HS-5 (cell line): Measurements from ENCODE around the gene NCKAP5.

ENCODE experiments used
- DNase-seq: peaks from one replicate; pipeline ENCODE4 v3.0.0-alpha.2; 2012; ENCODE audit warnings: low read depth

Gene NCKAP5

DNA sequence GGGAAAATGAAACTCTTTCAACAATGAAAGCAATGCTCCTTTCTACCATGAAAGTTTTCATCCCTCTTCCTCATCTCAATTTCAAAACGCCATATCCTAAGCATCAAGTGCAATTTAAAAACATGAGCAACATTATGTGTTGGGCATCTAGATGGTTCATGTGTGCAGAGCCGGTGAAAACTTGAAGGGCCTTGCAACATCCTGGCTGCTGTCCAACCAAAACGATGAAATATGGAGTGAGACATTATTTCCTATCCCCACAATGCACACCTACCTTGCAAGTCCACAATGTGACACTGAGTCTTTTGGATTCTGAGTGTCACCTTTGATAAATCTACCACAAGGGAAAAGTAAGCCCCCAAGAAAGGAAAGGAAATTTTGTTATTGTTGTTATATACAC, 110.0 kb downstream of the NCKAP5 start:
- no peak for DNase-seq

DNA sequence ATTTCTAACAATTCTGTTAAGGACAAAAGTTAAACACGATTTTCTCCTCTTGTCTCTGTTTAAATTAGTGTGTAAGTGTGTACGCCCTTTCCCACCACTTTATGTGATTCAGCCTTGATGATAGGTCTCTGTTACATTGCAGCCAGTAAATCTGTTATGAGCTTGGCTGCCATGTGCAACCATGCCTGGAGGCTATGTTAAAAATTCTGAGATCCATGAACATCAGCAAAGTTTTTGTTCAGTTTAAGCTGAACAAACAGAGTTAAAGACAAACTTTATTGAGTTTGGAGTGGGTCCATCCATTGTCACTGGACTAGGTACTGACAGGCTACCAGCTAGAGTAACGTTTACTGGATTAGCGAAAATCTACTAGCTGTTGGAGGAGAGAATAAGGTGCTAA, 110.4 kb downstream of the NCKAP5 start:
- no peak for DNase-seq

DNA sequence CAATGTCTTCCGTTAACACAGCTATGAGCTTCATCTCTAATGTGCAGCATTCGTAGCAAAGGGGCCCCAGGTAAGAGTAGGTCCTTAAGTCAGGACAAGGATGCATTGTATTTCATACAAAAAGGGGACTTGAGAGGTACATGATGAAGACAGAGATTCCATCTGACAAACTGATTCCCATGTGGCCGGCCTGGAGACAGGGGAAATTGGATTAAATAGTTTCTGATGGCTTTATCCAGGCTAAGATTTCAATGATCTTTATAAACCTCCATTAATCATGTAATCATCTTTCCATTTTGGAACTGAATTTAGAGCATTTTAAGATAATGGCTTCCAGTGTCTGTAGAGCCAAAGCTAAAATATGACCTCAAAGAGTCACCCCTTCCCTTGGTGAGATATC, 111.3 kb downstream of the NCKAP5 start:
- DNase-seq: no peak

DNA sequence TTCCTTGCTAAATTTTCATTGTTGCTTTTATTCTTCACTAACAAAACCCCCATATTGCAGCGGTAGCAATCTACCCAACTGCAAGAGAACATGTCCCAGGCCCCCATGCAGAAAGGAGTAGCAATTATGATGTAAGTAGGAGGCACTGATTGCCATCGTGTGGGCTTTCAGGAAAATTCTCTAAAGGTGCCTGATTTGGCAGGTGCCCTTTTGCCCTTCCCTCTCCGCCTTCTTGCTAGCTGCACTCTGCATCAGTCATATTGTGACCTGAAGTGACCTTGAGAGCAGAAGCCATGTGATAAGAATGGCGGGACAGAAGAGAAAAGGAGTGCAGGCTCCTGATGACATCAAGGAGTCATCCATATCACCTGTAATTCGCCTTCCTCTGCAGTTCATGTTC, 112.1 kb downstream of the NCKAP5 start:
- DNase-seq: no peak

DNA sequence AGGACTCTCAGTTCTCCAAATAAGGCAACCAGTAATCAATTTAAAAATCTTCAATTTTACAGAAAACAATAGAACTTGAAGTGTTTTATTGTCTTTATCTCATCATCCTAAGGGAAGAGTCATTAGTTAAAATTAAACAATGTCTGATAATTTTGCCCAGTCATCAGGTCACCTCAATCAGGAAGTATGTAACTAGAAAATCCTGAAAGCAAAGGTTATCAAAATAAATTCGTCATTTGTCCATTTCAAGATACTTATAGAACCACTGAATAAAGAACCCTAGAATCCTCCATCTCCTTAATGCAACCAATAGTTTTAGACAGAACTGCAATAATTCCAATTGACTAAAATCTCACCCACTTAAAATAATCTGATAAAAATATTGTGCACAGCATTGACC, 115.2 kb downstream of the NCKAP5 start:
- no peak for DNase-seq

DNA sequence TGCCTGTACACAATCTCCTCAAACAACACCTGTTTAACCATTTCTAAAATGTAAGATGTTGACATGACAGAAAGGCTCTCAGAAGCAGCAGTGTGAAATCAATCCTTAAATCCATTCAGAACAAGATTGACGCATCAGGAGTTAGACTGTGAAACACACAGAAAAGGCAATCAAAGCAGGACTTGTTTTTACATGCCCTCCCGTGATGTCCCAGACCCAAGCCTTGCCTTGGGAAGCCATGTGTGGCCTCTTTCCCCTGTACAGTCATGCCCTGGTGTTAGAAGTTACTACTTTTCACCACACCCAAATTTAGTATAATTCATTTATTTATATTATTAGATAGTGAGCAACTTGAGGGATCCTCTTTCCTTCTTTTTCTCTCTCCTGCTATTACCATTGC, 115.7 kb downstream of the NCKAP5 start:
- no peak for DNase-seq

DNA sequence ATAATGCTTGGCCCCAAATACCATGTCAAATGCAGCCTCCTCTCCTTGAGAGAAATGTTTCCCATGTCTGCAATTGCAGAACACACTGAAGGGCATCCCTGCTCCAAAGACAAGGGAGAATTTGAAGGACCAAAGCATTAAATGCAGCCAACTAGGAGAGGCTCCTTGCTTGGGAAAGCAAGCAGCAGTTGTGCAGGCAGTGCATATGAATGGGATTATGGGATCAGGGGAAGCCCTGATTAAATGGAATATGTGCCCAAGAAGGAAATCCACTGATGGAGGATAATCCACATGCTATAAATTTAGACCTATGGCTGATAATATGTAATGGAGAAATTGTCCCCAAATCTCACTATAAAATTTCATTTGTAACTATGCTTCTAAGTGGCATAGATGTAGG, 116.1 kb downstream of the NCKAP5 start:
- DNase-seq: no peak

DNA sequence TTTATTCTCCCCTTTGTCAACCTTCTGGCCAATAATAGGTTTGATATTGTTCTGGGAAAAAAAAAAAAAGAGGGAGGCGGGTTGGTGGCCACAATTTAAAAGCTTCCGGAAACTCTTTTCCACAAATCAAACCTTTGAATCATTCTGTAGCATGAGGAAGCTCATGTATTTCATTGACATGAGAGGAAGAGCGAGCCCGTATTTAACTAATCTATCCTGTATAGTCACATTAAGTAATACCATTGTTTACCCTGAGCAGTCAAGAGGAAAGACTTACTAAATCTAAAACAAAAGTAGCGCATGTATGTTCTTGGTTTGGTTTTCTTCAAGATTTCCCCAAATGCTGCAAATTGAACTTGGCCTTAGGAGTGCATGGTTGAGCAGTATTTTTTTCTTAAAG, 120.1 kb downstream of the NCKAP5 start:
- DNase-seq: no peak

DNA sequence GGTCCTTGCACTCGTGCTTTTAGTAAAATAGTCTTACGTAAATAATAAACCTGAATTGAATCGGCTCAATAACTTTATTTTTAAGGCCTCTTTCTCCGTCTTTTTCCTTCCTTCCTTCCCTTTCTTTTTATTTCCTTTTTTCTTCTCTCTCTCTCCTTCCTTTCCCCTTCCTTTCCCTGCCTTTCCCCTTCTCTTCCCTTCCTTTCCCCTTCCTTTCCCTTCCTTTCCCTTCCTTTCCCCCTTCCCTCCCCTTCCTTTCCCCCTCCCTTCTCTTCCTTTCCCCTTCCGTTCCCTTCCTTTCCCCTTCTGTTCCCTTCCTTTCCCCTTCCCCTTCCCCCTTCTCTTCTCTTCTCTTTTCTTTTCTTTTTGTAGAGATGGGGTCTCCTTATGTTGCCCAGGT, 121.0 kb downstream of the NCKAP5 start:
- no peak for DNase-seq

DNA sequence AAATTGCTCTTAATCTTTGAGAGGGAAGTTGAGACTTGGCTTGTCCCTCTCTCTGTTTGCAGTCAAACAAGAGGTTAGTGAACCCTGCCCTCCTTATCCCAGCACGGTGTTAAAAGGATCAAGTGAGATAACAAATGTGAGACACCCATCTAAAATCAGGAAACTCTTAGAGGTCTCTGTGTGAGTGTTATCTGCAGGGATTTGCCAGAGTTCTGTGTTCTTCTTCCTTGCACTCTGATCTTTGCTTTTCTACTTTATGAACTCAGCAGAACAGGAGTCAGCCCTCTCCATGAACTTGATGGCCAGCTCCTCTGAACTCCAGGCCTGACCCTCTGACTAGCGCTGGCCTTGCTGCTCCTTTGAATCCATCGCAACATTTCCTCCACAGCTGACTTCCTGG, 123.8 kb downstream of the NCKAP5 start:
- no peak for DNase-seq

DNA sequence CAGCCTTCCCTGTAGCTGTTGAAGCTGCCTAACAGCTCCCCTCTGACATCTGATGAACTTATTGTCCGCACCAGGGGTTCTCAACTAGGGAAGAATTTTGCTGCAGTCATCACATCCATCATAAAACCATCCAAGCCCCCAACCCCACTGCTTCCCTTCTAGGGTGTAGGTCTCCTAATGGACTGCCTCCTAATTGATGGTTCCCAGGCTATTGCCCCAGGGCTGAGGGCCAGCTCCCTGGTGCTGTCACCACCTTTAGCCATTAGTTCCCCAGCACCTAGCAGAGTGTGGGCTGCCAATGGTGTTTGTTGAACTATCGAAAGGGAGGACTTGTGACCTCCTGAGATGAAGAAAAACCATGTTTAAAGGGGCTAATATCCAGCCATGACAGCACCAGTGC, 125.9 kb downstream of the NCKAP5 start:
- DNase-seq: no peak

DNA sequence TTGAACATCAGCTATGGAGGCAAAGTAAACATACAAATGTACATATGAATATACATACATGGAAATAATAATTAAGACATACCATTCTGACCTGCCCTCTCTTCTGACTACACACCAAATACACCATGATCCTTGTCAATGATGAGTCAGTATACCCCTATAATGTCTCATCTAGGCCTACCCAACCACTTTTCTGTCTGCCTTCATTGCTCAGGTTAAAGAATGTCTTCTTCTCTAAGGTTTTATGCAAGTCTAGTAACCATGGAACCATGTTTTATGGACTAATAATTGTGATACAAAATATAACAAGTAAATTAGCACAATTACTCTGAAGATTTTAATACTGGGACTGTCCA, 128.7 kb downstream of the NCKAP5 start:
- no peak for DNase-seq

DNA sequence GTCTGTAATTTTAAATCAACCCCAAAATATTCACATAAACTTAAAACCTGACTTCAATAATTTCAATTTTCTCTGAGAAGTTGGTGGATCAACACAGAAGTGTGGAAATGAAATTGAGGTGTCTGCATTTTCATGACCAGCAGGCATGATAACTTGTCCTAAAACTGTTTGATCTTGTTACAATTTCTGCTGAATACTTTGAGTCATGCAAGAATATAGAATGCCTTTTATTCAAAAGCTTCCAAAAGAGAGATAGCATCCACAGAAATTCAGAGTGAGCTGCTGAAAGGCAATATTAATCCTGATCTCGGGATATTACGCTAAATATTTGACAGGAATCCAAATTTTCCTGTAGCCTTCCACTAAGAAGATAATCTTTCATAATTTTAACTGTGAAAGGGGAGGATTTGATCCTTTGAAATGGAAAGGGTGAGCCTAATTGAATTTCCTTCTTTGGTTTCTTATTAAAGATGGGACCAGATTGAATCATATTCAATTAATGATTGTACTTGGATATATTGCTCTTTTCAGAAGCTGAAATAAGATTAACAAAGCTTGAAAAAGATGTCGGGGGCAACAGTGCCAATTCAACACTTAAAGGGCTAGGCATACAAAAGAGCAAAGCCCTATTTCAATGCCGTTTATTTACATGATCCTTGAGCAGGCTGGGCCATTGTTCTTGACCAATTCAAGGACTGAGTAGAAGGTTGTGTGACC, 129.3 kb downstream of the NCKAP5 start:
- DNase-seq: no peak

DNA sequence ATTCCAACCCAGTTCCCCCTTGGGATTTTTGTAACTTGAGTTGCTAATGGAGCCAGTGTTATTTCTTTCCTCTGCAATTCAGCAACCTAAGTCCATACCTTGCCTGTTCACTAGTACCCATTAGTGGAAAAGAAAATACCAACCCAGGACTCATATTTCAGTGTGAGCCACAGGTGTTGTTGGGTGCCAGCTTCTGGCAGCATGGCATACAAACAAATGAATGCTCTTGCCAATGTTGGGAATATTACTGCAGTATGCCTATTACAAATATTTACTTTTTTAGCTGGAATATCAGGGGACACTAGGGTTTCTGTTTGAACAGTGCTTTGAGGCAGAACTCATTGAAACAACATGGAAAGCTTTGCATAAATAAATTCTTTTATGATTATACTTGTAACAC, 130.2 kb downstream of the NCKAP5 start:
- DNase-seq: no peak

DNA sequence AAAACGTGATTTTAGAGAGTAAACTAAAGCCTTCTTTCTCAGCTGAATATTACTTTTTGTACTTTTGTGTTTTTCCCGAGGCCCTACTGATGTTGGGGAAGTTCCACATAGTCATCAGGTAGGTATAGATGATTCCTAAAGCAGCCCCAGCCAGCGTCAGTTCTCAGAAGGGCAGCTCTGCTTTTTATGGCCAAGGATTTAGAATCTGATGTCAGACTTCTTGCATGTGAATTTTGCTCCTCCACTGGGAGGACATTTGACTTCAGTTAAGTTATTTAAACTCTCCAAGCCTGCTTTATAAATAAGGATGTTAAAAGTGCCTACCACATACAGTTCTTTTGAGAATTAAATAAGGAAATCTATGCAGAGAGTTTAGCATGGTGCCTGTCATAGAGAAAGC, 130.8 kb downstream of the NCKAP5 start:
- DNase-seq: no peak

DNA sequence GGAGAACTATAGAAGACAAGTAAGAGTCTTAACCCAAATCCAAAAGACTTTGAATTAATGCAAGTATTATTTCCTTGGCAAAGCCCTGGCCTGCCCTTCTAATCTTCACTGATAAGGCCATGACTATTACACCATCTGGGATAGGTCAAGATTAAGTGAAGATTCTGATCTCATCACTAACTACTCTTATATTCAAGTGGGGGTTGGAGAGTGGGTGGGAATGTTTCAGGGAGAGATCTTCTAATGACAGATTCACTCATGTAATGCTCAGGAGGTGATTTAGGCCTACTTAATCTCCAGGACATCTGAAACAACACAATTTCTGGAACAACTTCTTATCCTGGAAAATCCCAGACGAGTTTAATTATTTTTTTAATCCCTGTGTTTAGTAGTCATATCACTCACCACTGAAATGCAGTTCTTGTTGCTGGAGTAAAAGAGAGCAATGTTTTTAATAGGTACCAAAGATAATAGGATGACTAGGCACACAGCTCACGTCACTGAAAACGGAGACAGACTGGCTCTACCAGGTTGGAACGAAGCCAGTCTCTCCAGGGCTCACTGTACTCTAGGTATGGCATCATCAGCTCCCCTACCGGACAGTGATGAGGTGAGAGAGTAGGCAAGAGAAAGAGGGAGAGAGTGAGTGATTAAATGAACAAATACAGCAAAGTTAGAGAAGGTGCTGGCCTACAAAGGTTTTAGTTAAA, 133.1 kb downstream of the NCKAP5 start:
- no peak for DNase-seq

DNA sequence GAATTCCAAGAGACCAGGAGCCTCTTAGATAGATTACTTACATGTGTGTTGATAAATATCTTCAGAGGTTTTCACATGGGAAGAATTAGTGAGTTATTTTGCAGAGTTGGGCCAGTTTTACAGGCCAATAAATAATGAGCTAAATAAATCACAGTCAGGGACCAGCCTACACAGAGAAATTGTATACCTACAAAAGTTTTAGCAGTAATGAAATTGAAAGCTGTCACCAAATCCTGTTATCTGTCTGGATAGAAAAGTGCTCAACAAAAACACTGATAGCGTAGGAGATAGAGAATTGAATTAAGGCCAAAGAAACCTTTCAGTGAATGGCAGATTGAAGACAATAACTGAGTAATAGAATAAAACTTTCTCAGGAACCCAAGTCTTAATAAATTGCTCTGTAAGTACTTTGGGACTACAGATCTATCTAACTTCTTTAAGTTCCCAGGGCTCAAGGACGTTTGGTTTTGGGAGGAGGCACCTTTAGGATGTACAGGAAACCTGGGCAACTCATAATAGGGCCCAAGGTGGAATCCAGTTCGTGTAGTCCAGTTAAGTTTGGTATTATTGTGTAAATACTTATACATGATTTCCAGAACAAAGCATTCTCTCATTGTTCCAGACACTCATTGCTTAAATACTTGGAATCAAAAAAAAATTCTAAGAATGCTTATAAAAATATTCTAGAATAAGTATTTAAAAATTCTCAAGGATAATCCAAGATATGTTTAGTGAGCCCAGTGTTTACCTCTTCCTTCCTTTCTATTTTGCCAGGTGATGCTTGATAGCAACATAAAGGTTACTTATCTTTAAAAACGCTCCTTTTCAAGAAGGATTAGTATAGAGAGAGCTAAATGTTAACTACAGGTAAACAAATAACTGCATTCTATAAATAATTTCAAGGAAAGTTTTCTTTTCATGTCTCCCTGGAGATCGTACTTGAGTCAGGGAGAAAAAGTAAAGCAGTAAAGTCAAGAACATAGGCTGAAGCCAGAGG, 134.5 kb downstream of the NCKAP5 start:
- DNase-seq: no peak

DNA sequence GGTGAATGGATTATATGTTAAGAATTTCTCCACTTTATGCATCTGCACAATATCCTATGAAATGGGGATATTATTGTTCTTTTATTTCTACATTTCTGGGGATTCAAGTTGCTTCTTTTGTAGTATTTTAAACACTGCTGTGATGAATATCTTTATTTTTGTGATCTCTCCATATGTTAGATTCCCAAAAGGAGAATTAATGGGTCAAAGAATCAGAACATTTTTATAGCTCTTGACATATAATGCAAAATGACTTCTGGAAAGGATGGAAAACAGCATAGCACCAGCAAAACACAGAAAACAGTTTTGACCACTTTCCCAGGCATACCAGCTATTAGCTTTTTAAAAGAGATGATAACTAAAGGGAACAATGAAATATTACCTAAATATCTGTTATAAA, 135.5 kb downstream of the NCKAP5 start:
- no peak for DNase-seq

DNA sequence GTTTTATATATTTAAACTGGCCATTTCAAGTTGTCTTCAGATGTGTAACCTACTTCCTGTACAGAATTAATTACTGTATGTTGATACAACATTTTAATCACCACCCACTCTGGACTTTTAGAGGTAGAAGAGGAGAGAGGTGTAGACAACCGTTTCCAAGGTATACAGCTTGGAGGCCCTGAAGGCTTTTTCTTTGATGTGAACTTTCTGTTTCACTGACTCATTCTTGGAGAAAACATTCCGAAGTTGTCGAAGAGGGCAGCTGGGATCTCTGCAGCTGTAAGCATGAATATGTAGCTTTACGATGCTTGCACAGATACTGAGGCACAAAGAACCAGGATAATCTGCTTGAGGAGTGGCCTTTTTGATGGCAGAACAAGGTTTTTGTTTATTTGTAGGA, 137.0 kb downstream of the NCKAP5 start:
- DNase-seq: no peak

DNA sequence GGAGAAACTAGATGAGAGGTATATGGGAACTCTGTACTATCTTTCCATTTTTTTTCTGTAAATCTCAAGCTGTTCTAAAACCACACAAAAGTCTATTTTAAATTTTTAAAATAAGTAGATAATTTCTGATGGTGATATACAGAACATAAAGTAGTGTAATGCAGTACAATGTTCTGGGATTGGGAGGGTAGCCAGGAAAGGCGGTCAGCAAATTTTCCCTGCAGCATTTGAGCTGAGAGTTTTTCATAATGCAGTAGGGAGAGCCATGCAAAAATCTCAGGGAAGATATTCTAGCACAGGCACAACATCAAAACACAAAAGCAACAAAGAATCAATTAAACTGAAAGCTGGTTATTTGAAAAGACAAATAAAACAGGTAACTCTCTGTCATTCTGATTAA, 141.5 kb downstream of the NCKAP5 start:
- no peak for DNase-seq

DNA sequence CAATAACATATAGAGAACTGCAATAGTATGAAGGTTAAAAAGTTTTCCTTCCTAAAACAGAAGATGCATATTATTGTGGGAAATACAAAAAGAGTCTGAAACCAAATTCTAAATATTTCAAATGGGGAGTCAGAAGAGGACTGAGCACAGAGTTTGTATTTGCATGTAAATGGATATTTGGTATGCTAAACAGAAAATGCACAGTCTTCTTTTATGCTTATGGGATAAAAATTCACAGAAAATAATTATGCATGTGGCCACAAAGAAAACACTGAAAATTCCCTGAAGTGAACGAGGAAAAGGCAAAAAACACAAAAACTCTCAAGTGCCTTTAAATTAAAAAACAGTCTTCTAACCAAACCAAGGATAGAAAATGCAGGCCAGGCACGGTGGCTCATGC, 142.7 kb downstream of the NCKAP5 start:
- no peak for DNase-seq

DNA sequence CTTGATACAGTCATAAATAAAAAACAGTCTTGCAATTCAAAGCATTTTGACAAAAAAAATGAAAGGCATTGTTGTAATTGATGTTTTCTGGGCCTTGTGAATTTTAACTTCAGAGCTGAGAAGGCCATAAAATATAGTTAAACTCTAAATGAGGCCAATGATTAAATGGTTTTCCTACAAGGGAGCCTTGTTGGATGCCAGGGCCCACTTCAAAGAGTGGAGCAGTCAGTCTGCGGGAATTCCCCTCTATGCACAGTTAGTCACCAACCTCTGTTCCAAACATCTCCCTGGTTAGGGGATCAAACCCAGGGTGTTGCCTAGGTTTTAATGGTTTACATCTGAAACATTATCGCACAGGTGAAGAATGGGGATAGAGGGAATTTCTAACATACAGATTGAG, 143.4 kb downstream of the NCKAP5 start:
- DNase-seq: no peak

DNA sequence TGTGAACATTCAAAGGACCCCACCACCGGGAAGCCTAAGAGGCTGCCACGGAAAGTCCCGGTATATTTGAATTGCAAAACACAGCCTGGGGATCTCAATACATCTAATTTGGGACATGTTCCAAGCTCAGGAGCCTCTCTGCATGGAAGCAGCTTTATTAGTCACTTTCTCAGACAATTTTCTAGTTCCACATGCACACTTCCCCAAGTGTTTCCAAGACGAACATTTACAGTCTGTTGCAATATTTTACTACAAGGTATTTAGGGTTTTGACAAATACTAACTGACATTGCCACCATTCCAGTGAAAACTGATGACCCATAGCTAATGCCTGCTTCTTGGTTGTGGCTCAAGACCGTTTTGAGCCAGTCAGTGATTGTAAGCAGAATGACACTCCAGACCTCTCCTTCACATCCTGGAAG, 145.3 kb downstream of the NCKAP5 start:
- DNase-seq: no peak
